HG03103 (cell line): Measurements from ENCODE around the gene LRRC3.
"Not testable (repeated sequence)": the region's sequence is repeated elsewhere in the genome, so short reads cannot be mapped to it uniquely, and the experiment has no call there.

ENCODE experiments used
- ATAC-seq: cut with Tn5 transposase; IDR thresholded peaks from one replicate; pipeline ENCODE4 v1.9.1; 2021; ENCODE audit warnings: low read depth; ENCODE audit not compliant: unreplicated experiment

LRRC3 gene

DNA sequence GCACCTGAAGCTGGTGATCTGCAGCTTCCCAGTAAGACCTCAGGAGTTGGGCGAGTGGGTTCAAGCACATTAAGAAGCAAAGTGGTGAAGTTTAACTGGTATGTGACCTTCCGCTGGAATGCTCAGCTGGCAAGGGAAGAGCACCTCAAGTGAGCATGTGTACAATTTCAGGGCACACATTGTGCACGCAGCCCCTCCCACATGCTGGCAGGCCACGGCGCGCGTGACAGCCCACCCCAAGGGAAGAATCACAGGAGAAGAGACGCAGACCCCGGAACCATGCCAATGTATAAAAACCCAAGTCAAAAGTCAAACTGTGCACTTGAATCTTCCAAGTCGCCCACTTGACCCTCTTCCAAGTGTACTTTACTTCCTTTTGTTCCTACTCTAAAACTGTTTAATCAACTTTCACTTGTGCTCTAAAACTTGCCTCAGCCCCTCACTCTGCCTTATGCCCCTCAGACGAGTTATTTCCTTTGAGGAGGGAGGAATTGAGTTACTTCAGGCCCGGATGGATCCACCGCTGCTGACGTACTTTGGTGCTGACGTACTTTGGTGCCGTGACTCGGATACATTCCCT is 20.0 kb downstream of the LRRC3 start:
- ATAC-seq: no peak

DNA sequence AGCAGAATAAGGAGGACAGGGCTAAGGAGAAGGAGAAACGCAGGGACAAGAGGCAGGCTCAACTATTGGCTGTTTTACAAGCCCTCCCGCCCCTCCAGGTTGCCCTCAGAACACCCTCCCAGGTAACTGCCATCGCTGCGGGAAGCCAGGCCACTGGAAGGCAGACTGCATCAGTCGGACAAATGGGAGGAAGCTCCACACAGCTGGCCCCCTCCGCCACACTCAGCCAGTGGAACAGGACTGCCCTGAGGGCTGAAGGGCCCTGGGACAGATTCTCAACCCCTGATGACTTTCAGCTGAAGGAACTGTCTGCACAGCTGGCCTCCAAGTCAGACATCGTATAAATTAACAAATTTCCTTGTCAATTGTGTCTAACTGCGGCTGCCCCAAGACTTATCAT is 21.8 kb downstream of the LRRC3 start:
- ATAC-seq: no peak

DNA sequence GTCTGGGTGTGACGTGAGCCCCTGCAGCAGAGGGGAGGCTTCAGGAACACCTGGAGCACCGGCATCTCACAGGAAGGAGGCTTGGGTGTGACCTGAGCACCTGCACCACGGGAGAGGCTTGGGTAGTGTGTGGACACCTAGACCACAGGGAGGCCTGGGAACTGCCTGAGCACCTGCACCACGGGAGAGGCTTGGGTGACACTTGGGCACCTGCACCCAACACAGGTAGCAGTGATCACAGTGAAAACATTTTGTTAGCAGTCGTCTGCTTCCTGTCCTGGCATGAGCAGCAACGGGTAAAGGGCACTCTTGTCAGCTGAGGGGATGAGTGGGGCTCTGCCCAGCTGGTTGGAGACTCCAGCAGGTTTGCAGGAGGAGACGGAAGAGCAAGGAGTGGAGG is 22.4 kb downstream of the LRRC3 start:
- no peak for ATAC-seq

DNA sequence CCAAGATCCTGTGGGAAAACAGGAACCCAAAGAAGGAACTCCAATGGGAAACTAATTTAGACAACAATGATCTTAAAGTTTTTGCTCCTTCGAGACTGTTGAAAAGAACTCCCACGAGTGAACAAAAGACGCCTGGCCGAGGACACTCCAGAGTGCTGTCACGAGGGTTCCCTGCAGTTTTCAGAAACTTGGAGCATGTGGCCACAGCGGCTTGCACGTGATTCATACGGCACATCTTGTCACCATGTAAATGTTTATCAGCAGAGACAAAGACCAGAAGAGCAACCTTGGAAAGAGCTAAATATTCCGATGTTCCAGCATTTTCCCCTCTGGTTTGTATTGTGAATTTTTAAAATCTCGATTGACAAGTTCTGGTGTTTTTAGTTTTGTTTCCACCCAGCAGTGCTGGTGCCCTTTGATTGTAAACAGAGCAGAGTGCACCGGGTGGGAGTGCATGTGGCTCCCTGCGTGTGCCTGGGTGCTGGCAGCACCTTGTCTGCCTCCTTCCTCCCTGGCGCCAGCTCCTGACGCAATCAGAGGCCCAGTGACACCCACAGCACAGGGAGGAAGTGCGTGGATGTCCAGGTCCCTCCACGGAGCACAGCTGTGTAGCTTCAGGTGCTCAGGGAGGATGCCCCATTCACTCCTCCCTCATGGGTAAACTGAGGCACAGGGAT is 23.0 kb downstream of the LRRC3 start:
- no peak for ATAC-seq

DNA sequence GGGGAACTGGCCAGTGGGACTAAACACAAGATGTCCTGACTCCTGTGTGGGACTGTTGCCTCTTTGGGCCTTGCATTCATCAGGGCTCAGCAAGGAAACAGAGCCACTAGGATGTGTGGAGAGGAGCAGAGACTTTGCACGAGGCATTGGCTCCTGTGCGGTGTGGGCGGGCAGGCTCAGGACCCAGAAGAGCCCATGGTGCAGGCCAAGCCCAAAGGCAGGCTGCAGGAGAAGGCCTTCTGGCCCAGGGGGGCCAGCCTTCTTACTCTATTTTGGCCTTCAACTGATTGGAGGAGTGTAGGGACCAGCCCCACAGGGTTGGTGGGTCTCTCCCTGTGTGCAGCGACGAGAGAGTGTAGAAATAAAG is 23.5 kb downstream of the LRRC3 start:
- ATAC-seq: no peak

DNA sequence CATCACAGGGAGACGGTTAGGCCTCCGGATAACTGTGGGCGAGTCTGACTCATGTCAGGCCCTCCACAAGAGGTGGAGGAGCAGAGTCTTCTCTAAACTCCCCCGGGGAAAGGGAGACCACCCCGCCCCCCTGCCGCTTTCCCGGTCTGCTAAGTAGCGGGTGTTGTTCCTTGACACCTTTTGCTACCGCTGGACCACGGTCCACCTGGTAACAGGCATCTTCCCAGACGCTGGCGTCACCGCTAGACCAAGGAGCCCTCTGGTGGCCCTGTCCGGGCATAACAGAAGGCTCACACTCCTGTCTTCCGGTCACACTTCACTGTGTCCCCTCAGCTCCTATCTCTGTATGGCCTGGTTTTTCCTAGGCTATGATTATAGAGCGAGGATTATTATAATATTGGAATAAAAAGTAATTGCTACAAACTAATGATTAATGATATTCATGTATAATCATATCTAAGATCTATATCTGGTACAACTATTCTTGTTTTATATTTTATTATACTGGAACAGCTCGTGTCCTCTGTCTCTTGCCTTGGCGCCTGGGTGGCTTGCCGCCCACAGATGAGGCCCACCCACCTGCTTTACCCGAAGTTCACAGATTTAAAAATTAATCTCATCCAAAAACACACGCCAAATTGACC is 24.4 kb downstream of the LRRC3 start:
- not testable (repeated sequence) for ATAC-seq

DNA sequence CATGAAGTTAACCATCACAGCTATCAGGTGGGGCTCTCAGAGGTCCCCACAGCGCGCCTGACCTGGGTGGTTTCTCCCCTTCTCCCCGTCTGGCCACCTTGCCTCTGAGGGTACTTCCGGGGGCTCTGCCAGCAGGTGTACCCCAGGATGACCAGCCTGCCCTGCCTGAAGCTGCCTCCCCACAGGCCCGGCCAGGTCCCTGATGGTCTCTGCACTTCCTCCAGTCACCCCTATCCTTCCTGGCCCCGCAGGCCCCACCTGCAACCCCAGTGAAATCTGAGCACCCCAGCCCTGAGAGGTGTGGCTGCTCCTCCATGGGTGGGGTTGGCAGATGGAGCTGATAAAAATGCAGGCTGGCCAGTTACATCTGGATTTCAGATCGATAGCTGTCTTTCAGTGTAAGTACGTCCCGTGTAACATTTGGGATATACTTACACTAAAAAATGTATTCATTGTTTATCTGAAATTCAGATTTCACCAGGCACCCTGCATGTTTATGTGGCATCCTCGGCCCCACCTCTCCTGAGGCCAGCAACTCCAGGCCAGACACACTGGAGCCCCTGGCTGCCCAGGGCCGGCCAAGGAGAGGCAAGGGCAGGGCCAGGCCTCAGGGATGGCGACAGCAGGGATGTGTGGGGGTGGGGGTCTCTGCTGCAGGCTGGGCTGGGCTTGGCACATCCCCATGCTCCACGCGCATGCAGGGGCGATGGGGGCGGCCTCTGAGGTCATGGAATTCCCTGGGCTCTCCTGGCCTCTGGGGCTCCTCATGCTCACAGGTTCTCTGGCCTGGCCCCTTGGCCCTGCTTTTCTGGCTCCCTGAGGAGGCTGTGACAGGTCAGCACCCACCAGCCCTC is 25.1 kb downstream of the LRRC3 start:
- ATAC-seq: no peak

DNA sequence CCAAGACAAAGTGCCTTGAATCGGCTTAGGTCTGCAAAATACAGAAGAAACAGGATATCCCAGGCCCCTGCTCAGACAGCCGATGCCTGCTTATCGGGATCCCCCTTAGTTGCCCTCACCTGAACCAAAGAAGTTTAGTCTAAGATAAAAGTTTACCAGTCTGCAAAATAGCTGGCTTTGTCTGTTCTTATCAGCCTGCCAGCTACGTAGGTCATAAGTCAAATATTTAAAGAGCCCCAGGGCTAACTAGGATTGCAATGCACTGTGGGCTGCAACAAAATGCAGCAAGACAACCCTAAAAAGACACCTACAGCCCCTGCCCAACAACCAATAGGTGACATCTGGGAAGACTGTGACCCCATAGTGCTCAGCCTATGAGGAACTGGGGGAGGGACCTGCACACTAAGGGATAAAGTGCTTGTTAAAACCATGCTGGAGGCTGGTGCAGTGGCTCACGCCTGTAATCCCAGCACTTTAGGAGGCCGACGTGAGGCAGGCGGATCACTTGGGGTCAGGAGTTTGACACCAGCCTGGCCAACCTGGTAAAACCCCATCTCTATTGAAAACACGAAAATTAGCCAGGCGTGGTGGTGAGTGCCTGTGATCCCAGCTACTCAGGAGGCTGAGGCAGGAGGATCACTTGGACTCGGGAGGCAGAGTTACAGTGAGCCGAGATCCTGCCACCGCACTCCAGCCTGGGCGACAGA is 27.4 kb downstream of the LRRC3 start:
- no peak for ATAC-seq

DNA sequence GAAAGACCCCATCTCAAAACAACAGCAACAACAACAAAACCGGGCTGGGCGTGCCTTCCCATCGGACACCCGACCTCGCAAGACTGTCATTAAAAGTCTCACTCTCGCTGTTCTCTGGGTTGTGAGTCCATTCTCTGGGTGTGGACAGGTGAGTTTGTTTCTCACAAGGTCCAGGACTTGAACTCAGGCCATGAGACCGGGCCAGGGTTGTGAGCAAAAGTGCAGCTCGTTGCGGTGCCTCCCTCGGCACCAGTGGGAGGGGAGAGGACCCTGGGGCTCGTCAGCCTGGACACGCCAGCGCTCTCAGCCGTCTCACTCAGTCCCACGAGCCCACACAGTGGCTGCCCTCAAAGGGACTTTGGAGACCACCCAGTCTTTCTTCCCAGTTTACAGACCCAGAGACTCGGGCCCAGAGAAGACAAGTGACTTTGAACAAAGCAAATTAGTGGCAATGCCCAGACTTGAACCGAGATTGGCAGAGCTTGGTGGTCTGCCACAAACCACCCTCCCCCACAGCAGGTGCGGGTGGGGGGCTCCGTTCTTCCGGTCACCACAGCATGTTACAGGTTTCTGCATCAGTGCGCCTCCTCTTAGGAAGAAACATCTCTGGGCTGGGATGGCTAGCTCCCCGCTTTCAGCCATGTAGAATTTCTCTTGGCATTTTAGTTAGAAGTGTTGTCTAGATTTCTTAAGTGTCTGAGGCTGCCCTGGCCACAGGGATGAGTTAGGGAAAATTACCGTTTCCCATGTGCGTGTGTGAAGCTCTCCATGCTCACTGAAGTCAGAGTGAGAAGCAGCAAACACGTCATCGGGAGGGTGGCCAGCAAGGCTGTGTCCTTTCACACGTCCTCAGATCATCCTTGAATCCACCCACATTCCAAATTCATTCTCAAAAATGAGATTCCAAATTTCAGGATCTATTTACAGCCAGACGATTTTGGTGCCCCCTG is 28.3 kb downstream of the LRRC3 start:
- ATAC-seq: no peak

DNA sequence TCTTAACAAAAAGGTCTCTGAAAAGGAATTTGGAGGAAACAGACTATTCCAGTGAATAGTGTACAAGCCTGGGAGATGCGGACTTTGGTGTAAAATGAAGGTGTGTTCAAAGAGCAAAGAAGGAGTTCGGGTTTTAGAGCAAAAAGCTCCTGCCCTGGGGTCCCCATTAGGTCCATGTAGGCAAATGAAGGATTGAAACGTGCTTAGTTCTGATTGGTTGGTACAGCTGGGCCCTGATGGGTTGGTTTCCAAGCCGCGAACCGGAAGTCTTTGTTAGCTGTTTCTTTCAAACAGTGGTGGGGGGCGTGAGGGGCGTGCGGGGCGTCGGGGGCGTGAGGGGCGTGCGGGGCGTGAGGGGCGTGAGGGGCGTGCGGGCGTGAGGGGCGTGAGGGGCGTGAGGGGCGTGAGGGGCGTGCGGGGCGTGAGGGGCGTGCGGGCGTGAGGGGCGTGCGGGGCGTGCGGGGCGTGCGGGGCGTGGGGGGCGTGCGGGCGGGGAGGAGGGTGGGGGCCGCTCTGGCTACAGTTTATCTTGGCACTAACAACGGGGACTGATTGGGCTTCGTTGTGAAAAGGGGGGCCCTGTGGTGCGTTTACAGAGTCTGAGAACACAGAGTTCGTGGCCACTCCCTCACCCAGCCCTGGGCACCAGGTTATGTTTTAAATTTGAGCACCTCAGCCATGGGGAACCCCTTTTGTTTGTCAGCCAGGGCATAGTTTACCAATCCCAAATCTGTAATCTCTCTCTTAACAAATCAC is 29.4 kb downstream of the LRRC3 start:
- ATAC-seq: no peak

DNA sequence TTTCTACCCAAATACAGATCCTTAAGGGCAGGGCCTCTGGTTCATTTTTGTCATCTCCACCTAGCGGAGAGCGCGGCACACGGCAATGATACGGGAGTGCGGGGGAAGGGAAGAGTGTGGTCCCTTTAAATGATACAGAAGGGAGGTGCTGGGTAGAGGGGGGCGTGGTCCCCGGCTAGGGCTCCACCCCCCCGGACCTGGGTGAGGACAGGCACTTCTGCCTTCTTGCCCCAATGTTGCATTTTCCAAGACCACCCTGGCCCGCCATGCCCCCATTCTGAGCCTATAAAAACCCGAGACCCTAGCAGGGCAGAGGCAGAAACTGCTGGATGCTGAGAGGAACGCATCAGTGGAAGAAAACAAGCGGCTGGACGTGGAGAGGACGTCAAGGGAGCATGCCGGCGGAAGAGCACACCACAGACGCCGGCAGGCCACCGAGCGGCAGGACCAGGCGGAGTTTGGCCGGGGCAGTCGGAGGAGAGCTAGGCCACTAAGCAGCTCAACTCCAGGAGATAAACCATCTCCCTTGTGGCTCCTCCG is 30.0 kb downstream of the LRRC3 start:
- no peak for ATAC-seq

DNA sequence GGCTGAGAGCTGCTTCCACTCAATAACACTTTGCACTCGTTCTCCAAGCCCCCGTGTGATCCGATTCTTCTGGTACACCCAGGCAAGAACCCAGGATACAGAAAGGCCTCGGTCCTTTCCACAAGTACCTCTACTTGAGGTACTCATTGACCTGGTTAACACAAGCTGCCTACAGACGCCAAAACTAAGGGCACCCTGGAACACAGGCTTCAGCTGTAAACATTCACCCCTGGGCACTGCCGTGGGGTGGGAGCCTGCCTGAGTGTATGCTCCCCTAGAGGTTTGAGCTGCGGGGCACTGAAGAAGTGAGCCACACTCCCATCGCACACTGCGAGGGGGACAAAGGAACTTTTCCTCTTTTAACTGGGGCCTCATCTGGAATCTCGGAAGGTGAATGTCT is 30.5 kb downstream of the LRRC3 start:
- ATAC-seq: no peak

DNA sequence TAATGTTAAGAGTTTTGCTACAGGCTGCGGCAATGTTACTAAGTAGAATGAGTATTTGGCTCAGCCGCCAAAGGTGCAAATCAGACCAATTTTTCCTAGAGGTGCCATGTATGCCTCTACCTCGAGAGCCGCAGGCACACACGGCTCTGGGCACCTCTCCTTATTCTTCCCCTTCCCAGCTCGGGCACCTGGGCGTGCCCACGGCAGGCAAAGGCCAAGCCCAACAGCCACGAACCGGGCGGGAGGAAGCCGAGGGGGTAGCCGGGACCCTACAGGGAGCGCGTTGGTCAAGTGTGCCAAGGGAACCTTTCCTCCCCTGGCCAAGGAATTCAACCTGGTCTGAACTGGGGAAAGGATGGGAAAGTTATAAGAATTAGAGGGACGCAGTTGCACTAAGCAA is 31.0 kb downstream of the LRRC3 start:
- no peak for ATAC-seq

DNA sequence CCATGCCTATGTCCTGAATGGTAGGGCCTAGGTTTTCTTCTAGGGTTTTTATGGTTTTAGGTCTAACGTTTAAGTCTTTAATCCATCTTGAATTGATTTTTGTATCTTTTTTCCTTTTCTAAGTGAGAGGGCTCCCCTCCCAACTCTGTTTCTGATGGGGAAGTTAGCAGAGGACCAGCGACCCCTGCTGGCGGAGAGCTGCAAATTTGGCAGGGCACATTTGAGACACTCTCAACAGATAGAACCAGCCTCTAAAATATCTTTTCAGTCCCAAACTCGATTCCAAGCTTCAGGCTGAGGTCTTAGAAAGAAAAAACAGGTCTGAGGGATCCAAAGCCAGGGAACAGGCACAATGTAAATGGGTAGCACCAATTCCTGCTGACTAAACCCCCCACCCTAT is 32.5 kb downstream of the LRRC3 start:
- ATAC-seq: no peak

DNA sequence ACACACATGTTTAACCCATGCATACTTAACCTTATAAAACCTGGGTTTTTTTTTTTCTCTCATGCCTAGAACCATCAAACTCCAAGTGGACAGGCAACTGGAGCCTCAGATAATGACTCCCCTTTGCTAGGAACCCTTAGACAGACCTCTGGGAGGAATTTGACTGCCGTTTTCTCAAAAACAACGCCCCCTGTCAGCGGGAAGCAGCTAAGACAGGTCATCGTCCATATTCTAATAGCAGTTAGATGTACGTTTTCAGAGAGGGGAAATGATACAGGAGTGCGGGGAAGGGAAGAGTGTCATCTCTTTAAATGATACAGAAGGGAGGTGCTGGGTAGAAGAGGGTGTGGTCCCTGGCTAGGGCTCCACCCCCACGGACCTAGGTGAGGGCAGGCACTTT is 34.7 kb downstream of the LRRC3 start:
- no peak for ATAC-seq

DNA sequence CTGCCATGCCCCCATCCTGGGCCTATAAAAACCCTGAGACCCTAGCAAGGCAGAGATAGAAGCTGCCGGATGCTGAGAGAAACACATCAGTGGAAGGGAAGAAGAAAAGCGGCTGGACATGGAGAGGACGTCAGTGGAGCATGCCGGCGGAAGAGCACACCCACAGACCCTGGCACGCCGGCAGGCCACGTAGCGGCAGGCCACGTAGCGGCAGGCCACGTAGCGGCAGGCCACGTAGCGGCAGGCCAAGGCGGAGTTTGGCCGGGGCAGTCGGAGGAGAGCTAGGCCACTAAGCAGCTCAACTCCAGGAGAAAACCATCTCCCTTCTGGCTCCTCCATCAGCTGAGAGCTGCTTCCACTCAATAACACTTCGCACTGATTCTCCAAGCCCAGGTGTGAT is 35.1 kb downstream of the LRRC3 start:
- no peak for ATAC-seq

DNA sequence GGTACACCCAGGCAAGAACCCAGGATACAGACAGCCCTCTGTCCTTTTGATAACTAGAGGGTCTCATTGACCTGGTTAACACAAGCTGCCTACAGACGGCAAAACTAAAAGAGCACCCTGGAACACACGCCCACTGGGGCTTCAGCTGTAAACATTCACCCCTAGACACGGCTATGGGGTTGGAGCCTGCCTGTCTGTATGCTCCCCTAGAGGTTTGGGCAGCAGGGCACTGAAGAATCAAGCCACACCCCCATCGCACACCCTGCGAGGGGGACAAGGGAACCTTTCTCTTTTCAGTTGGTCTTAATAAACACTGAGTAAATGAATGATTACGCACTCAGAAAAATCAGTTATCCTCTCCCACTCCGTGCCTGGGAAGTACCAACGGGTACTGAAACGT is 35.5 kb downstream of the LRRC3 start:
- no peak for ATAC-seq

DNA sequence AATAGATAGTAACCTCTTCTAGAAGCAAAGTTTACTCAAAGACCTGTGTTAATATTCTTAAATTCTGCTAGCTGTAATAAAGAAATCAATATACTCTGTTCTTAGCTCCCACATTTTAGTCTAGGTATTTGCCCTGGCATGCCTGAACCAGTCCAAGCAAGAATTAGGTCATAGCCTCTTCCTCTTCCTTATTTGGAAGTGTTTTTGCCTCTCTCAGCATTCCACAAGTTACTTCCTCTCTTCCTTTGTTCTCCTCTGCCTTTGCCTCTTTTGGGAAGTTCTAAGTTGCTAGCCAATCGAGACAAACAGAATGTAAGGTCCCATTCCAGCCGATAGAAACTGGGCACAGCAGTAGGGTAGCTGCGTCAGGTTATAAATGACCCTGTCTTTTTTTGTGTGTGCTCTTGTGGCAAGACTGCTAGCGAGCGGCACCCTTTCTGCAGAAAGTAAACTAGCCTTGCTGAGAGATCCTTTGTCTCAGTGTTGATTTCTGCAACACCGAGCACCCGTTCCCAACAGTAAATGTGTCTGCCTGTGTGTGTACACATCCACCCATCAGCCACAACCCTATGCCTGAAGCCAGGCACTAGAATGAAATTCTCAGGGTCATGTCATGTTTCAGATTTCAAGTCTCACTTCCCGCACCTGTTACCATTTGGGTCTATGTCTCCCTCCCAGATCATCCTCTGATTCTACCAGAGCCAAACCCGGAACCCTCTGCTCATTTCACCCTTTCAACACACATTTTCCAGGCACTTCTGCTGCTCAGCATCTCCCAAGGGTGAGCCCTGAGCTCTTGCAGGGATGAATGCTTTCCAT is 37.5 kb downstream of the LRRC3 start:
- no peak for ATAC-seq
